Fibroblast of skin of right quadriceps (primary cell): ENCODE data around the gene SERPINB4.
"Not testable (repeated sequence)": the region's sequence is repeated elsewhere in the genome, so short reads cannot be mapped to it uniquely, and the experiment has no call there.

Experiments used
- DNase-seq: peaks from one replicate; pipeline ENCODE4 v3.0.0-alpha.2; 2013

The SERPINB4 gene

DNA sequence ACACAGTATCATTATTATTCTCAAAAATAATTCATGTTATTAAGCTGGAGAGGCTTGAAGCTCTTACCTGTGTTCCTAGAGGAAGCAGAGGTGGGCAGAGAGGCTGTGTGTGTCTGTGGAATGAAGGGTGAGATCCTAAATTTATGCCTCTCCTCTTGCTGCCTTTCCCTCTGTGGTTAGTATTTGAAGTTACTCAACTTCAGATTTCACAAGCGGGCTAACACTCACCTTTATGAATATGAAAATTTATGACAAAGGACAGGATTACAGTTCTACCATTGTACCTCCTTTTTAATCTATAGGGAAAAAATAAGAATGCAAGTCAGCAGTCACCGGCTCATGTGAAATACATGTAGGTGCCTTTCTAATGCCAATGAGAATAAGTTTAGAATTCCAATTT lies at the start of gene SERPINB4:
Gene SERPINB4 (minus strand): TSS at position 115 of the 400 bp plus-strand sequence. CDS start 679 bp downstream, outside the sequence.
- not testable (repeated sequence) for DNase-seq

DNA sequence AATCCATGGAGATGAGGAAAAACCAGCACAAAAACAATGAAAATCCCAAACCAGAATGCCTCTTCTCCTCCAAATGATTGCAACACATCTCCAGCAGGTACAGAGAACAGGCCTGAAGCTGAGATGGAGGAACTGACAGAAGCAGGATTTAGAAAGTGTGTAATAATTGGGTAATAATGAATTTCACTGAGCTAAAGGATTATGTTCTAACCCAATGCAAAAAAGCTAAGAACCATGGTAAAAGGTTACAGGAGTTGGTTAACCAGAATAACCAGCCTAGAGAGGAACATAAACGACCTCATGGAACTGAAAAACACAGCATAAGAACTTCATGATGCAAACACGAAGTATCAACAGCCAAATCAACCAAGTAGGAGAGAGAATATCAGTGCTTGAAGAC lies 45.0 kb upstream of the SERPINB4 start:
- no peak for DNase-seq

DNA sequence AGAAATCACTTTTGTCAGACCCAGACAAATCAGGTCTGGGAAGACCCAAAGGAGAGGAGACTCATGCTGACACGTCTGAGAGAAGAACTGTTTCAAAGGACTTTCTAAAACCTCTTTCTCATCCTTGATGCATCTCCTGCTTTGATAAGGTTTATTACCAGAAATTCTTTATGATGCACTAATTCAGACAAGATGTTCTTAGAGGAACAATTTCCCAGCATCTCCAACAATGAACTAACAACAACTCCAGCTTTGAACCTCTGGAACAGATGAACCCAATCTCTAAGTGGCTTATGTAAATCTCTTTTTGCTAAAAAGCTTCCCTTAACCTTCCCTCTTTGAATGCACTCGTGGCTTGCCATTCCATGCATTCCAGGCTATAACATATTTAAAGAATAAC lies 42.8 kb upstream of the SERPINB4 start:
- DNase-seq = peak; percentile 50

DNA sequence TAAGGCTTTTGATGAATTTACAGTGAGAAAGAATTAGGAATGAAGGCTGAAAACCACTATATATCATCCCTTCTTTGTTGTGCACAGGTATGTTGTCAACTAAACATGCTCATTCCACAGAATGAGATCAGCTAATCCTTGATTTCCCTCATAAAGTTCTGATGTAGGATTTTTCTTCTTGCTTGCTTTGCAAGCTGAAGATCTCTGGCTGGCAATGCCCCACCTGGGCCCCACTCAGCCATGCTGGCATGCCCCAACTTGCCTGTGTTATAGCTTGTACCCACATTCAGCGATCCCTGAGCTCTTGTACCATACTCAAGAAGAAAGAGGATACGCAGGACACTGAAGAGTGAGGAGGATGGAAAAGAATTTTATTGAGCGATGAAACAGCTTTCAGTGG lies 40.7 kb upstream of the SERPINB4 start:
- no peak for DNase-seq

DNA sequence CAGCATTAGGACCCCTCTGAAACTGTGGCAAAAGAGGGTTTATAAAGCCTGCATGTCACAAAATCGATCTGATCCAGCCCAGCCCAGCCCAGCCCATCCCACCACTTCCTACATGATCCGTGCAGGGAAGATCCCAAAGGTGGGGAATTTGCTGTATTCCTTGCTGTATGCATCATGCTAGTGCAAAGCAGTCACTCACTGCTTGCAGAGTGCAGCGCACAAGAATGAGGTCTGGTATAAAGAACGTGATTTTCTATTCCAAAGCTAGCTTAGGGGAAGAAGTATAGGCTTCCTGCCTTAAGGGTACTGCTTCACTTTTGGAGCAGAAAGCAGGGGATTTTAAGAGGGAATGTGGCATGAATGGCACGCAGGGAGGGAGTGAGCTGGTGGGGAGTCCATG lies 39.8 kb upstream of the SERPINB4 start:
- DNase-seq = no peak

DNA sequence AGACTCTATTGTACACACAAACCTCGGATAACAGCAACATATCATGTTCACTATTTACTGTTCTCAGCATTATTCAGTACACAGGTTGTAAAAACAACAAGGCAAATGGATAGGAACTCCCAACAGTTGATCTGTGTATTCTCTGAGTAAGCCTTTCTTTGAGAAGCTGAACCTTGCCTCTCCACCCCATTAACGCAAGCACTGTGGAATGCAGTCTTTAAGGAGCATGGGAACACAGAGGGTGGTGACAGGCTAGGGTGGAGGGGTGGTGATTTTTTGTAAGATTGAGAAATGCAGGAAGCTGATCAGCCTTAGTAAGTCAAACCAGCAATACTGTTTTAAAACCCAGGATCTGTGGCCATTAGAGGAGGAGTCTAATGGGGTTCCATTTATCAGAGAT lies 39.1 kb upstream of the SERPINB4 start:
- DNase-seq = peak; percentile 97

DNA sequence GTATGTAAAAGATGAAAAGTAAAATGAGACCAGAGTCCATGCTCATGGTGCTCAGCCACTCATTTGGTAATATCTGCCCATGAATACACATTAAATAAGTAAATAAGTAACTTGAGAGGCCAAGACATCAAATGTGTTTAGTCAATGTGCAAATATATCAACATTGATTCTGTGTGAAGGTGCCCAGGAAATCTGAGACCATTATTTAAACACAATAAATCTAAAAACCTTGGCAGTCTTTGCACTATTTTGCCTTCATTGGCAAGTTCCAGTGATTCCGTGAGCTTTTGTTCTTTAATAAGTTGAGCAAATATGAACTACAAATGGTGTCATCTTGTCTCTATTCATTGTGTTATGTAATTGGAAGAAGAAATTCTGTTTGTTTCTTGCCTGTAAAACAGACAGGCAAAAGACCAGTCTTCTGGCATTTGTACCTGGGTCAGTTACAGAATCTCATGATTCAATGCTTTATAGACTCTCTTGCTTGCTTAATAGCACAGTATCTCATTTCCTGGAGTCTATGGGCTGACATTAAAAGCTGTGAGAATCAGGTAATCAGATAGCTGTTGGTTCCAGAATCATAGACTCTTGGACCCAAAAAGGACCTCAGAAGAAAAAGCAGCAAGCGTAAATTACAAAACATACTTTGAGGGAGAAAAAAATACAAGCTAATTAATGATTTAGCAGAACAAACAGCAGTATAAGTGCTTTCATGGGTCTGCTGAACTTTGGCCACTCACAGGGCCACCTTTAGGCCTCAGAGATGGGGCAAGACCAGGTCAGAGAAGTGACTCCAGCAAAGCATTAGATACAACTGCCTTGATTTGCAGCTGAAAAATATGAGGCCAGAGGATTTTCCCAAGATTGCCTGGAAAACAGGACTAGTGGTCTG lies 37.6 kb upstream of the SERPINB4 start:
- DNase-seq = no peak

DNA sequence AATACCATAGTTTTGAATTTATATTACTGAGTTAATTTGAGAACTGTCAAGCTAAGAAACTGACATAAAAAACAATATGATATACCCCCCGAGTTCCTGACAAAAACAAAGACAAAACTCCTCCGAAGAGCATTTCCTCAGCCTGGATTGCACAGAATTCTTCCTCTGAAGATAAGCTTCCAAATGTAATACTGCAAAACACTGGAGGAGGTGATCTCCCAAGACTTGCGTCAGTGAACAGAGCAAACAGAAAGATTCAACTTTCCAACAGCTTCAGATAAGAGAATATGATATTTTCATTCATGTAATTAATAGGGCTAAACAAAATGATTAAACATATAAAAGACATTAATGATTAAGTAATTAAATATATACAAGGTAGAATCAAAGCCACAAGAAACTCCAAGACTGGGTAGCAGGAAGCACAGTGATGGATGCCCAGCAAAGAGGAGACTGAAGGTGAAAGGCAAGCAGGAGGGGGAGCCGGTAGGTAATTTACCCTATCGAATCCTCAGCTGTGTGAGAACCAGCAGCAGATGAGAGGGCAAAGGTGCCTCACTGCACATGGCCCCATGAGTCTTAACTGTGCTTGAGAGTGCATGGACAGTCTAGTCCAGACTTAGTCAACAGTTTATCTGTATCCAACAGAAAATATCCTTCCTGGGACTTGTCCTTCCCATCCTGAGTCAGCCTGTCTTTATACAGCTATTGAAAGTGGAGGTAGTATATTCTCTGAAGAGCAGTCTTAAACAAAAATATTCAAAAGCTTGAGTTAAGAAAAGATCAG lies 36.0 kb upstream of the SERPINB4 start:
- no peak for DNase-seq

DNA sequence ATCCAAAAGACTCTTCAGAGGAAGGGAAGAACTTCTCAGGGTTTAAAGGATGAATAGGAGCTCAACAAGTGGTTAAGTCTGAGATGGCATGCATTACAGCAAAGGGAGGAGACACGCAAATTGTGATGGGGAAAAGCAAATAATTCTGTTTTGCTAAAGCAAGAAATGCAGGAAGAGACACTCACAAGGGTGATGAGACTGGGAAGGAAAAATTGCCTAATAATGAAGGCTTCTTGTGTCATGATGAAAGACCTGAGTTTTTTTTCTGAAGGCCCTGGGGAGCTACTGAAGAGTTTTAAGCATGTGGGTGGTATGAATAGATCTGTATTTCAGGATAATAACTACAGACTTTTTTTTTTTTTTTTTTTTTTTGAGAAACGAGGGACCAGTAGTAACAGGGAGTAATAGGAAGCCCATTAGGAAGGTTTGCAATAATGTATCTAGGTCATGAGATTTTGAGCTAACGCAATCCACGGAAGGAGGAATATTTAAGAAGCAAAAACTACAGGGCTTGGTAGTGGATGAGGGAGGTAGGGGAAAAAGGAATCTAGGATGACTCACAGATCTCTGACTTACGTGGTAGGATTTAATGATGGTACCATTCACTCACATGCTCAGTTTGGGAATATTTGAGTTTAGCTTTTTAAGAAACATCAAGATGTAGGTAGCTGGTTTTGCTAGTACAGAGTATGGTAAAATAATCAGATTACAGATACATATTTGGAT lies 33.6 kb upstream of the SERPINB4 start:
- DNase-seq = peak; percentile 50

DNA sequence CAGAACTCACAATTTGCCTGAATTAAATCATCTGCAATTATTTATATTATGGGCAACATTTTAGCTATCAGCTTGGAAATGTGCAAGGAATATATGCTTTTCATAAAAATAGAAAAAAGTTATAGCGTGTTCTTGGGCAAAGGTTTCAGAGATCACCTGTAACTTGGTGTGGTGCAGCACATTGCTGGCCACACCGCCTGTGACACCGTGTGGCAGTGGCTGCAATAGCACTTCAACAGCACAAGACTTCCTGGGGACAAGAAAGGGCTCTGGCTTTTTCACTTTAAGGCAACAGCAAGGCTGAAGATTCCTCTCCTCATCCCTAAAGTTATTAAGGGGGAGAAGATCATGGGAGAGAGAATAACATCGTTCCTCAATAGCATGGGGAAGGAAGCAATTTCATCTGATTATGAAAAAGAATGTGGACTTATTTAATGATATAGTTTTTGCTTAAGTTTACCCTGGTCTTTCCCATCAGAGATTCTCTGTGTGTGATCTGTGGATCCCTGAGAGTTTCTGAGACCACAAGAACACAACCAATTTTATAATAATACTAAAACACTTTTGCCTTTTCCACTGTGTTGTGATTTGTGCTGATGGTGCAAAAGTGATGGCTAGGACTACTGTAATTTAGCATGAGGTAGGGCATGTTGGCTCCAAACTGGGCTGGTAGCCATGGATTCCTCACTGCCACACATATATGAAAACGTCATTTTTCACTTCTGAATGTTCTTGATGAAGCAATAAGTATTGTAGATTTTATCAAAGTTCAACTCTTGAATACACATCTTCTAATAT lies 32.7 kb upstream of the SERPINB4 start:
- DNase-seq = no peak

DNA sequence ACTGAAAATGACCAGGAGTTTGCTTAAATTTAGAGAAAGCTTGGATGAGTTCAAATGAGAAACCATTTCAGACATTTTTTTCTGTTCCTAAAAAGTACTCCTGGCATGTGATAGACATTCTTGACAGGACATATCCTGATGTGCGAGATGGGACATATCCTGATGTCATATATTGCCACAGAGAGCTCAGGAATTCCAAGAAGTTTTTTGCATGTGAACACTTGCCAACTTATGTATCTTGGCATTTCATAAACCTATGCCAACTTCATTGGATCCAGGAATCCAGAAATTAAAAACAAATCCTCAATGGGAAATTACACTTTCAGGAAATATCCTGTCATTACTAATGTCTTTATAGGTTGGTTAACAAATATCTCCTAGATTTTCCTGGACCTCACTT lies 20.5 kb upstream of the SERPINB4 start:
- no peak for DNase-seq

DNA sequence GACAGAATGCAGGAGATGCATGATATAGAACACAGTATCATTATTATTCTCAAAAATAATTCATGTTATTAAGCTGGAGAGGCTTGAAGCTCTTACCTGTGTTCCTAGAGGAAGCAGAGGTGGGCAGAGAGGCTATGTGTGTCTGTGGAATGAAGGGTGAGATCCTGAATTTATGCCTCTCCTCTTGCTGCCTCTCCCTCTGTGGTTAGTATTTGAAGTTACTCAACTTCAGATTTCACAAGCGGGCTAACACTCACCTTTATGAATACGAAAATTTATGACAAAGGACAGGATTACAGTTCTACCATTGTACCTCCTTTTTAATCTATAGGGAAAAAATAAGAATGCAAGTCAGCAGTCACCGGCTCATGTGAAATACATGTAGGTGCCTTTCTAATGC lies 17.7 kb upstream of the SERPINB4 start, which contains the start of gene SERPINB3:
Gene SERPINB3 (minus strand): TSS at position 144 of the 400 bp plus-strand sequence. CDS start 677 bp downstream, outside the sequence.
- not testable (repeated sequence) for DNase-seq

DNA sequence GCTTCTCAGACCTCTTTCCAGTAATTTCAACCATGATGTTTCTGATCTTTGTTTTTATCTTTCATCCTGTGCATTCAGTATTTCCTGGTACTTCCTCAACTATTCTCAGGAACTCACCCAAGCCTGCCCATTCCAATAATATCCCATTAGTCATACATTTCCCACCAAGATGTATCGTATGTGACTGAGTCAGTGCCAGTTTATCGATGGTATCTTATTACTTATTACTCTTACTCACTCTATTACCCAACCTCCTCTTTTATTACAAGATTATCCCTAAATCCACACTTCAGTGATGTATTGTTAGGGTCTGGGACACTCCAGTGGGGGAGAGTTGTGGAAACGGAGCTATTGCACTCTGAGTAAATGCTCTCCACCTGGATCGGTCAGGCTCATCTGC lies 14.9 kb upstream of the SERPINB4 start:
- peak; percentile 68 for DNase-seq

DNA sequence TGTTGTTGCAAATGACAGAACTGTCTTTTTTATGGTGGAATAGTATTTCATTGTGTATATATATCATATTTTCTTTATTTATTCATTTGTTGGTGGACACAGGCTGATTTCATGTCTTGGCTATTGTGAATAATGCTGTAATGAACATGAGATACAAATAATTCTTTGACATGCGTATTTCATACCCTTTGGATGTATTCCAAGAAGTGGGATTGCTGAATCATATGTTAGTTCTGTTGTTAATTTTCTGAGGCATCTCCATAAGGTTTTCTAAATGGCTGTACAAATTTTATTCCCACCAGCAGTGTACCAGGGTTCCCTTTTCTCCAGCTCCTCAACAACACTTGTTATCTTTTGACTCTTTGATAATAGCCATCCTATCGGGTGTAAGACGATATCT lies 6.2 kb upstream of the SERPINB4 start:
- DNase-seq = peak; percentile 82

DNA sequence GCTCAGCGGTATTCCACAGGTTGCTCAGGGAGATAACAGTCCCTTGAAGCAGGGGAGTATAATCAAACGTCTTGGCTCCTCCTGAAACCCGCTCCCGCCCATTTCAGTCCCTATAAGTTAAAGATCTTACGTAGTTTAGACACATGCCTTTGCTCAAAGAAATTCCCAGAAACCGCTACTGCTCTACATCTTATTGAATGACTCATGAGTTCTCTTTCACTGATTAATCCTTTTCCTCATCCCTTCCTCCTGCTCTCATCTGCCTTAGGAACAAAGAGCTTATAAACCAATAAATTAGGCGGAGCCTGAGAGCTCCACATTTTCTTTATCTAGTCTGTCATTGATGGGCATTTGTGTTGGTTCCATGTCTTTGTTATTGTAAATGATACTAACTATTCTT lies 4.2 kb upstream of the SERPINB4 start:
- peak; percentile 81 for DNase-seq

DNA sequence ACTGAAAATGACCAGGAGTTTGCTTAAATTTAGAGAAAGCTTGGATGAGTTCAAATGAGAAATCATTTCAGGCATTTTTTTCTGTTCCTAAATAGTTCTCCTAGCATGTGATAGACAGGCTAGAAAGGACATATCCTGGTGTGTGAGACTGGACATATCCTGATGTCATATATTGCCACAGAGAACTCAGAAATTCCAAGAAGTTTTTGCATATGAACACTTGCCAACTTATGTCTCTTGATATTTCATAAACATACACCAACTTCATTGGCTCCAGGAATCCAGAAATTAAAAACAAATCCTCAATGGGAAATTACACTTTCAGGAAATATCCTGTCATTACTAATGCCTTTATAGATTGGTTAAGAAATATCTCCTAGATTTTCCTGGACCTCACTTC lies 2.9 kb upstream of the SERPINB4 start:
- DNase-seq = peak; percentile 53

DNA sequence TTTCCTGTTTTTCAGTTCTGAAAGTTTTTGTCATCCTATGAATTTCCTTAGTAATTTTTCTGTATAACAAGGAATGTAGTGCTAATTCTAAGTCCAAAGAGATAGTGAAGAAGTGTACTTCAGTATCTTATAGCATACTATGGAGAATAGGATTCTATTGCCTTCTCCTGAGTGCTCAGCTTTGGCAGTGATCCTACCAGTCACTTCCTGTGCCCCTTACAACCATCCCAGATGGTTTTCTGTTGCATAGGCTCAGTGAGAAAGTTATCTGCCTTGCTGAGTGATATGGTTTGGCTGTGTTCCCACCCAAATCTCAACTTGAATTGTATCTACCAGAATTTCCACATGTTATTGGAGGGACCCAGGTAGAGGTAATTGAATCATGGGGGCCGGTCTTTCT lies 638 bp upstream of the SERPINB4 start:
- DNase-seq = not testable (repeated sequence)

DNA sequence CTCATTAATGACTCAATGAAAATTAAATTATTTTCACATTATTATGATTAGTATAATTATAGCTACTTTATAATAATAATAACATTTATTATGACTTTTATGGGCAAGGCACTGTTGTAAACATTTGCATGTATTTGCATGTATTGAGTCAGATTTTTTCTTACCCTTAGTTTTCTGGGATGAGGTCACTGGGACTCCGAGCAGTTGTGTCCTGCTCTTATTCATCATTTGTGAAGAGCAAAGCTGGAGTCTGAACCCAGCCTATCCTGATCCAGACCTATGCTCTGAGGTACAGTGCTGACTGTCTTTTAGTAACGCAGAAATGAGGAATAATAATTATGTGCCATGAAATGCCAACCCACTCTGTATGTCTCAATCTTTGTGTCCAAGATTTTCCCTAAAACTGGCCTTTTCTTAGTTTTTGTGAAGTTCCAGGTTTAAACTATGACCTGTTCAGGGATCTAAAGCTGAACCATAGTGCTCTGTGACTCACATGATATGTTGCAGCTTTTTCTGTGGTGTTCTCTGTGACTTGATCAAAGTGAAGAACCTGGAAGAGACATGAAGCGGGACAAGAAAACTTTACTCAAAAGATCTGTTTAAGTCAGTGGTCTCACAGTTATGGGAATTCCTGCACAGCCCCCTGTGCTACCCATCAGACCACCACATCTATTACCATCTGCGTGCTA lies 1.2 kb downstream of the SERPINB4 start:
- not testable (repeated sequence) for DNase-seq

DNA sequence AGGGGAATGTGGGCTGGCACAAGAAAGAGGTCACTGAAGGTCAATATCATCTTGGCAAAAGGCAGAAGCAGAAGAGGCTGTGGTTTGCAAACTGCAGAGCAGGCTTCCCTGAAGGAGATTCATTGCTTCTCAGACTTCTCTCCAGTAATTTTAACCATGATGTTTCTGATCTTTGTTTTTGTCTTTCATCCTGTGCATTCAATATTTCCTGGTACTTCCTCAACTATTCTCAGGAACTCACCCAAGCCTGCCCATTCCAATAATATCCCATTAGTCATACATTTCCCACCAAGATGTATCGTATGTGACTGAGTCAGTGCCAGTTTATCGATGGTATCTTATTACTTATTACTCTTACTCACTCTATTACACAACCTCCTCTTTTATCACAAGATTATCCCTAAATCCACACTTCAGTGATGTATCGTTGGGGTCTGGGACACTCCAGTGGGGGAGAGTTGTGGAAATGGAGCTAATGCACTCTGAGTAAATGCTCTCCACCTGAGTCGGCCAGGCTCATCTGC lies 2.8 kb downstream of the SERPINB4 start:
- DNase-seq = peak; percentile 68

DNA sequence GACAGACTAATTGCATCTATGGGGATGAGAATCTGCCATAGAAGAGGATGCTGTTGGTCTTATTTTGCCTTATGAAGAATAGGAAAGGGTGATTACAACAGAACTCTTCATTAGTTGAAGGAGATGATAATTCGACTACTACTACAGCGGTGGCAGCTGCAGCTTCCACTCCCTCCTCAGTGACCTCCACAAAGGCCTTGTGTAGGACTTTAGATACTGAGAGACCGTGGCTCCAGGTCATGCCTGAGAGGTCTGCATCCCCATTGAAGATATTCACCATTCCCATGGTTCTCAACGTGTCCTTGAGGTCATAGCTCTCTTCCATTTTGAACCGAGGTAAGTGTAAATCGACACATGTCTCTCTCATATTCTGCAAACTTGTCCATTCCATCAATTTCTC lies 6.4 kb downstream of the SERPINB4 start:
- DNase-seq = no peak

DNA sequence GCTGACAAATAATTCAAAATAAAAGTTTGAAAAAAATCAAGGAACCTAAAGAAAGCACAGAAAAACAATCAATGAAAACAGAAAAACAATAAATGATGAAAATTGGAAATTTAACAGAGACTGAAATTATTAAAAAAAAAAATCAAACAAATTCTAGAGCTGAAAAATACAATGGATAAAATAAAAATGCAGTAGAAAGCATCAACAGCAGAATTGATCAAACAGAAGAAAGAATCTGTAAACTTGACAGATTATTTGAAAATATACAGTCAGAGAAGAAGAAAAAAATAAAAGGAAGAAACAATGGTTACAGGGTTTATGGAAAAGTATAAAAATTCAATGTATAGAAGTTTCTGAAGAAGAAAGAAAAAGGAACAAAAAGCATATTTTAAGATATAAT lies 16.2 kb downstream of the SERPINB4 start:
- DNase-seq = no peak
